CD4-positive, alpha-beta T cell treated with Interleukin-6 for 4 hours (primary cell): ENCODE results near the gene LUZP4.
"Not testable (repeated sequence)": the region's sequence is repeated elsewhere in the genome, so short reads cannot be mapped to it uniquely, and the experiment has no call there.

Experiments
- DNase-seq: peaks from one replicate; pipeline ENCODE4 v3.0.0-alpha.2; 2020; ENCODE audit warnings: mixed read lengths

Gene LUZP4

GRCh38 chrX:115289465-115289864, at the start of gene LUZP4:
LUZP4 (plus strand) TSS chrX:115289715; CDS start chrX:115289760, 45 bp downstream.
- DNase-seq, result no peak

GRCh38 chrX:115251458-115252233, 37.9 kb upstream of the LUZP4 start:
- no peak for DNase-seq

- no peak for DNase-seq
Measured at GRCh38 chrX:115255003-115255402, 34.5 kb upstream of the LUZP4 start.

- no peak for DNase-seq
Measured at GRCh38 chrX:115257711-115258110, 31.8 kb upstream of the LUZP4 start.

GRCh38 chrX:115259238-115259875, 30.2 kb upstream of the LUZP4 start:
- DNase-seq, result no peak

- DNase-seq, result no peak
Measured at GRCh38 chrX:115260330-115260729, 29.2 kb upstream of the LUZP4 start.

- DNase-seq, result no peak
Measured at GRCh38 chrX:115261148-115261547, 28.4 kb upstream of the LUZP4 start.

GRCh38 chrX:115264009-115264408, 25.5 kb upstream of the LUZP4 start:
- DNase-seq, result no peak

- no peak for DNase-seq
Measured at GRCh38 chrX:115266300-115266699, 23.2 kb upstream of the LUZP4 start.

- no peak for DNase-seq
Measured at GRCh38 chrX:115268421-115268820, 21.1 kb upstream of the LUZP4 start.

GRCh38 chrX:115269051-115269683, 20.3 kb upstream of the LUZP4 start:
- no peak for DNase-seq

GRCh38 chrX:115284877-115285276, 4.6 kb upstream of the LUZP4 start:
- DNase-seq, result no peak

- DNase-seq, result no peak
Measured at GRCh38 chrX:115297189-115297588, 7.7 kb downstream of the LUZP4 start.

- DNase-seq, result no peak
Measured at GRCh38 chrX:115311139-115311538, 21.6 kb downstream of the LUZP4 start.

- DNase-seq, result no peak
Measured at GRCh38 chrX:115311601-115312001, 22.1 kb downstream of the LUZP4 start.

- no peak for DNase-seq
Measured at GRCh38 chrX:115318139-115318538, 28.6 kb downstream of the LUZP4 start.

- DNase-seq, result no peak
Measured at GRCh38 chrX:115322375-115322774, 32.9 kb downstream of the LUZP4 start.

GRCh38 chrX:115324194-115324593, 34.7 kb downstream of the LUZP4 start:
- DNase-seq, result no peak

GRCh38 chrX:115329282-115329681, 39.8 kb downstream of the LUZP4 start:
- not testable (repeated sequence) for DNase-seq

GRCh38 chrX:115330498-115331168, 41.1 kb downstream of the LUZP4 start:
- peak; percentile 30 for DNase-seq

GRCh38 chrX:115332832-115333231, 43.3 kb downstream of the LUZP4 start:
- DNase-seq, result no peak

GRCh38 chrX:115333446-115333845, 43.9 kb downstream of the LUZP4 start:
- DNase-seq, result no peak

- no peak for DNase-seq
Measured at GRCh38 chrX:115337491-115338144, 48.1 kb downstream of the LUZP4 start.
